ENCODE data around the gene TRMT61A. TPM values are rescaled to one million over a fixed set of nuclear protein-coding genes. Genes with fewer than 3 reads are reported as not detected.

The TRMT61A gene
- total and polyA plus RNA-seq, 2 of the 13 experiments (the other 11 are each of a cell fraction or from before 2014, with no cell fraction given): 6.5 to 13.6 TPM

DNA sequence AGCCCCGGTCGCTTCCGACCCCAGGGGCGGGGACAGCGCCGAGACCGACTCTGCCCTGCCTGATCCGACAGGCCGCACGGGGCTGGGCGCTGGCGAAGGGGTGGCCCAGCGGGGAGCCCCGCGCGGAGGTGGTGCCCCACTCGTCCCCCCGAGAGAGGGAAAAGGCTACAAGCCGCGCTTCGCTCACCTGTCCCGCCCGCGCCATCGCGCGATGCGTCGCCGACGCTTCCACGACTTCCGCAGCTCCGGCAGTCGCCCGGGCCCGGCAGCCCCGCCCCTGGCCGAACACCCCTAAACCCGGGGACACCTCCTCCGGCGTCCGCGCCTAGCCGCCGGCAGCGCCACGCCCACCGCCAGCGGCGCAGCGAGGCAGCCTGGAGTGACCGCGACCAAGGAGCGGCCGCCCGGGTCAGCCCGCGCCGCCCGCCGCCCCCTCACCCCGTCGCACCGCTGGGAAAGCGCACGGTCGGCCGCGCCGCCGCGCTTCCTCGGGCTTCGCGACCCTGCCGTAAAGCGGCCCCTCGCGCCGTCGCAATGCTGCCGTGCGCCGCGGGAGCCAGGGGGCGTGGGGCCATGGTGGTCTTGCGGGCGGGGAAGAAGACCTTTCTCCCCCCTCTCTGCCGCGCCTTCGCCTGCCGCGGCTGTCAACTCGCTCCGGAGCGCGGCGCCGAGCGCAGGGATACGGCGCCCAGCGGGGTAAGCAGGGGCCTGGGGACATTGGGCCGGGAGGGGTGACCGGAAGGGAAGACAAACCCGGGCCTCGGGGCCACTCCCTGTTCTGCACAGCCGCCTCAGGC lies 33.6 kb downstream of the TRMT61A start, which contains the start of the genes BAG5 and COA8 (continued):
- TF ChIP-seq, protein P1, sequence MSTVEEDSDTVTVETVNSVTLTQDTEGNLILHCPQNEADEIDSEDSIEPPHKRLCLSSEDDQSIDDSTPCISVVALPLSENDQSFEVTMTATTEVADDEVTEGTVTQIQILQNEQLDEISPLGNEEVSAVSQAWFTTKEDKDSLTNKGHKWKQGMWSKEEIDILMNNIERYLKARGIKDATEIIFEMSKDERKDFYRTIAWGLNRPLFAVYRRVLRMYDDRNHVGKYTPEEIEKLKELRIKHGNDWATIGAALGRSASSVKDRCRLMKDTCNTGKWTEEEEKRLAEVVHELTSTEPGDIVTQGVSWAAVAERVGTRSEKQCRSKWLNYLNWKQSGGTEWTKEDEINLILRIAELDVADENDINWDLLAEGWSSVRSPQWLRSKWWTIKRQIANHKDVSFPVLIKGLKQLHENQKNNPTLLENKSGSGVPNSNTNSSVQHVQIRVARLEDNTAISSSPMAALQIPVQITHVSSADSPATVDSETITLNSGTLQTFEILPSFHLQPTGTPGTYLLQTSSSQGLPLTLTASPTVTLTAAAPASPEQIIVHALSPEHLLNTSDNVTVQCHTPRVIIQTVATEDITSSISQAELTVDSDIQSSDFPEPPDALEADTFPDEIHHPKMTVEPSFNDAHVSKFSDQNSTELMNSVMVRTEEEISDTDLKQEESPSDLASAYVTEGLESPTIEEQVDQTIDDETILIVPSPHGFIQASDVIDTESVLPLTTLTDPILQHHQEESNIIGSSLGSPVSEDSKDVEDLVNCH (CRISPR knock-in tag; IDR thresholded peaks at IDR 0.05): no peak
- TF ChIP-seq, protein P2, sequence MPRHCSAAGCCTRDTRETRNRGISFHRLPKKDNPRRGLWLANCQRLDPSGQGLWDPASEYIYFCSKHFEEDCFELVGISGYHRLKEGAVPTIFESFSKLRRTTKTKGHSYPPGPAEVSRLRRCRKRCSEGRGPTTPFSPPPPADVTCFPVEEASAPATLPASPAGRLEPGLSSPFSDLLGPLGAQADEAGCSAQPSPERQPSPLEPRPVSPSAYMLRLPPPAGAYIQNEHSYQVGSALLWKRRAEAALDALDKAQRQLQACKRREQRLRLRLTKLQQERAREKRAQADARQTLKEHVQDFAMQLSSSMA (CRISPR knock-in tag; IDR thresholded peaks at IDR 0.05): no peak; the same call in 1 of the 2 replicates
- TF ChIP-seq ZNF501 (CRISPR knock-in tag; IDR thresholded peaks at IDR 0.05) (0 out of 2 replicates have a peak, but pooled peaks have one; percentile 6), ISL2 (CRISPR knock-in tag; IDR thresholded peaks at IDR 0.05) (no peak), ZNF326 (CRISPR knock-in tag; IDR thresholded peaks at IDR 0.05; ENCODE audit: borderline replicate concordance) (no peak), PHB2 (IDR thresholded peaks at IDR 0.05; ENCODE audit: partially characterized antibody) (no peak), GABPB1 (CRISPR knock-in tag; IDR thresholded peaks at IDR 0.05) (peak; percentile 92), ETV5 (CRISPR knock-in tag; IDR thresholded peaks at IDR 0.05; ENCODE audit: borderline replicate concordance) (peak; percentile 79), ZBTB7B (CRISPR knock-in tag; IDR thresholded peaks at IDR 0.05) (peak; percentile 98), ZNF558 (CRISPR knock-in tag; IDR thresholded peaks at IDR 0.05; ENCODE audit: borderline replicate concordance) (peak; percentile 66; the same call in 1 of the 2 replicates), FOSL2 (CRISPR knock-in tag; IDR thresholded peaks at IDR 0.05) (peak; percentile 22; the same call in 1 of the 2 replicates), SIN3B (IDR thresholded peaks at IDR 0.05; ENCODE audit: low read length) (no peak), ZNF777 (CRISPR knock-in tag; IDR thresholded peaks at IDR 0.05) (0 out of 2 replicates have a peak, but pooled peaks have one; percentile 31), SMAD1 (CRISPR knock-in tag; IDR thresholded peaks at IDR 0.05; ENCODE audit: borderline replicate concordance, low read depth) (no peak), ZNF878 (CRISPR knock-in tag; IDR thresholded peaks at IDR 0.05) (no peak), SRF (IDR thresholded peaks at IDR 0.05; ENCODE audit: low read depth, low read length) (no peak), ZNF567 (CRISPR knock-in tag; IDR thresholded peaks at IDR 0.05; ENCODE audit: borderline replicate concordance) (0 out of 2 replicates have a peak, but pooled peaks have one; percentile 9), PHF20 (CRISPR knock-in tag; IDR thresholded peaks at IDR 0.05) (peak; percentile 86)
- TF ChIP-seq, protein P3, sequence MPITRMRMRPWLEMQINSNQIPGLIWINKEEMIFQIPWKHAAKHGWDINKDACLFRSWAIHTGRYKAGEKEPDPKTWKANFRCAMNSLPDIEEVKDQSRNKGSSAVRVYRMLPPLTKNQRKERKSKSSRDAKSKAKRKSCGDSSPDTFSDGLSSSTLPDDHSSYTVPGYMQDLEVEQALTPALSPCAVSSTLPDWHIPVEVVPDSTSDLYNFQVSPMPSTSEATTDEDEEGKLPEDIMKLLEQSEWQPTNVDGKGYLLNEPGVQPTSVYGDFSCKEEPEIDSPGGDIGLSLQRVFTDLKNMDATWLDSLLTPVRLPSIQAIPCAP (CRISPR knock-in tag; IDR thresholded peaks at IDR 0.05; ENCODE audit: low read depth): no peak
- TF ChIP-seq, protein P4, sequence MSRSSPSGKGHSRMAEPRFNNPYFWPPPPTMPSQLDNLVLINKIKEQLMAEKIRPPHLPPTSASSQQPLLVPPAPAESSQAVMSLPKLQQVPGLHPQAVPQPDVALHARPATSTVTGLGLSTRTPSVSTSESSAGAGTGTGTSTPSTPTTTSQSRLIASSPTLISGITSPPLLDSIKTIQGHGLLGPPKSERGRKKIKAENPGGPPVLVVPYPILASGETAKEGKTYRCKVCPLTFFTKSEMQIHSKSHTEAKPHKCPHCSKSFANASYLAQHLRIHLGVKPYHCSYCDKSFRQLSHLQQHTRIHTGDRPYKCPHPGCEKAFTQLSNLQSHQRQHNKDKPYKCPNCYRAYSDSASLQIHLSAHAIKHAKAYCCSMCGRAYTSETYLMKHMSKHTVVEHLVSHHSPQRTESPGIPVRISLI (CRISPR knock-in tag; IDR thresholded peaks at IDR 0.05; ENCODE audit: borderline replicate concordance): no peak
- TF ChIP-seq, protein P5, sequence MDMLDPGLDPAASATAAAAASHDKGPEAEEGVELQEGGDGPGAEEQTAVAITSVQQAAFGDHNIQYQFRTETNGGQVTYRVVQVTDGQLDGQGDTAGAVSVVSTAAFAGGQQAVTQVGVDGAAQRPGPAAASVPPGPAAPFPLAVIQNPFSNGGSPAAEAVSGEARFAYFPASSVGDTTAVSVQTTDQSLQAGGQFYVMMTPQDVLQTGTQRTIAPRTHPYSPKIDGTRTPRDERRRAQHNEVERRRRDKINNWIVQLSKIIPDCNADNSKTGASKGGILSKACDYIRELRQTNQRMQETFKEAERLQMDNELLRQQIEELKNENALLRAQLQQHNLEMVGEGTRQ (IDR thresholded peaks at IDR 0.05; ENCODE audit: low read depth, low read length): no peak
- TF ChIP-seq, protein P5 (CRISPR knock-in tag; IDR thresholded peaks at IDR 0.05; ENCODE audit: borderline replicate concordance): no peak
